GM19193 (cell line): Measurements from ENCODE around the gene DGKQ.
A peak's percentile ranks its signal among the peaks of the same experiment; 100 is the strongest.

Experiments
- POLR2A ChIP-seq: IDR thresholded peaks from 4 replicates; pipeline ENCODE4 v1.6.1; 2011; ENCODE audit not compliant: insufficient read depth, insufficient read length; ENCODE audit errors: extremely low read depth

The DGKQ gene

GRCh38 chr4:990746-991367, 17.5 kb upstream of the DGKQ start:
- no peak for TF ChIP-seq POLR2A

DNA sequence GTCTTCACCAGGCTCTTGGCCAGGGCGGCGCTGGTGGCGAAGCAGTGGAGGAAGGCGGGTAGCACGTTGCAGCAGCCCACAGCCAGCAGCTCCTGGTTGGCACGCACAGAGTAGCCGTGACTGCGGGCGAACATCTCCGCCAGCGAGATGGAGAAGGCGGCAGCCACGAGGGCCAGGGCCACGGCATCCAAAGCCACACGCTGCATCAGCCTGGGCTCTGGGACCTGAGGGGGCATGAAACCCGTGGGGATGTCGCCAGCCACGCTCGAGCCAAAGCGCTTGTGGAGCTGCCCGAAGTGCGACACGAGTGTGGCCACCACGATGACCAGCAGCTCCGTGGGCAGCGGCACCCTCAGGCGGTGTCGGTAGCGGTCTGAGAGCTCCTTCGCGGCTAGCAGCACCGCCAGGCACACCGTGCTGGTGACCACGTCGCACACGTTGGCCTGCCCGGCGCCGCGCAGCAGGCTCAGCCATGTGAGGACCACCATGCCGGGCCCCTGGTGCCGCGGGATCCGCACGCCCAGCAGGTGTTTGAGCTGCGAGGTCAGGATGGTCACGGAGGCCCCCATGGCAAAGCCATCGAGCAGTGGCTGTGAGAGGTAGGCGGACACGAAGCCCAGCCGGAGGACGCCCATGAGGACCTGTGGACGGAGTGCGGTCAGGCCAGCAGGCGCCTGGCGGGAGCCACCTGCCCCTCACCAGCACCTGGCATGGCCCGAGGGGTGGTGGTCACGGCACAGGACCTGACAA, 16.5 kb upstream of the DGKQ start:
- no peak for TF ChIP-seq POLR2A

DNA sequence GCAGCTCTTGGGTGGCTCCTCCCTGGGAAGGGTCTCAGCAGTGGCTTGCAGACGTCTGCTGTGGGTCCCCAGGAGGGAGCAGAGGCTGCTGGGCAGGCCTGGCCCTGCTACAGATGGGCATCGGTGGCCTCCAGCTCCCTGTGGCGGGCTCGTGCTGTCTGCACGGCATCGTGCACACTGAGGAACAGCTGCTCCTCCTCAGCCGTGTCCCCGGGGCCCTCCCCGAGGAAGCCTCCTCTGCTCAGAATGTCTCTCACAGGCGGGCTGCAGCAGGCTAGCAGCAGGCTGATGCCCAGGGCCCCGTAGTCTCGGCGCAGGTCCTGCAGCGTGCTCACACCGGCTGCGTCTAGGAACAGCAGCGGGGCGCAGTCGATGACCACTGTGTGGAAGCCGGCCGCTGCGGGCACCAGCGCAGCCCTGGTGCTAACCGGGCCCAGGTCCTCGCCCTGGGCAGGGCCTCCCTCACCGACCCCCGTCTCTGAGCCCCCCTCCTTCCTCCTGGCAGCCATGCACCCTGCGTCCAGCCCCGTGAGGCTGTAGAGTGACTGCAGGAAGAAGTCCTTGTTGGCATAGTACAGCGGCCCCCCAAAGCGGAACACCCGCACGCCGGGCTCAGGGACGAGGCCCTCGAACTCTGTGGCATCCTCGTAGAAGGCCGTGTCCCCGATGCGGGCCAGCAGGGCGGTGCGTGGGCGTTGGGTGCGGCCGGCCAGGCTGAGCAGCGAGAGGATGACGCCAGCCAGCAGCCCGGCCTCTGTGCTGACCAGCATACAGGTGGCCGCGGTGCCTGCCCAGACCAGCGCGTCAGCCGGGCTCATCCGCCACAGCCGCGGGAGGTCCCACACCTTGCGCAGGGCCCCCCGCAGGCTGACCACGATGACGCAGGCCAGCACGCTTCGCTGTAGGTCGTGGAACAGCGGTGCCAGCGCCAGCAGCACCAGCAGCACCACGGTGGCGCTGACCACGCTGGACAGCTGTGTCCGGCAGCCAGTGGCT, 15.7 kb upstream of the DGKQ start:
- no peak for TF ChIP-seq POLR2A

DNA sequence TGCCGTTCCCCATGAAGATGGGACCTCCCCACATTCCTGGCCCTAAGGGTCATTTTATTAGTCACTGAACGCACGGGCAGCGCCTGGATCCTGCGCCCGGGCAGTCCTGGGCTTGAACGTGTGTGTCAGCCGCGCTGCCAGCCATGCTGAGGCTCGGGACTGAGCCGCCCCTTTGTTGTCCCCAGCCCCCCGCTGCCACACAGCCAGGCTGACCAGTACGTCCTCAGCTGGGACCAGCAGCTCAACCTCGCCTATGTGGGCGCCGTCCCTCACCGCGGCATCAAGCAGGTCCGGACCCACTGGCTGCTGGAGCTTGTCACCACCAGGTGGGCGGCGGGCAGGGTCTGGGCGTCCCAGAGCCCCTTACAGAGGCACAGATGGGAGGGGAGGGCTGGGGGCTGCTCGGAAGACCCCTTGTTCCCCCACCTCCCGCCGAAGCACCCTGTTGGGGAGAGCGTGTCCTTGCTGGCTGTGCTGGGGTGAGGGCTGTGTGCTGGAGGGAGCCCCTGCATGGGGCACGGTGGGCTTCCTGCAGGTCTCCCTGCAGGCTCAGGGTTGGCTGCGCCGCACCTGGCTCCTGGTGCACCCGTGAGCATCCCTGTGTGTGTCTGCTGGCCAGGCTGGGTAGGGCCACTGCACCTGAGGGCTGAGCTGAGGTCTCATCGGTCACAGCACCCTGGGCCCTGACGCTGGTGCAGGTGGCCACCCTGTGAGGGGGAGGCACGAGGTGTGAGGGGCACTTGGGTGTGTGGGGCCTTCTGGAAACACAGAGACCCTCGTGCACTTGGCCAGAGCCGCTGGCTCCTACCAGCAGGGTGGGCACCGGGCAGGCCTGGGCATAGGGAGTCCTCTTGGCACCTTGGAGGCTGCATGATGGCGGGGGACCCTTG, 14.5 kb upstream of the DGKQ start:
- no peak for TF ChIP-seq POLR2A

DNA sequence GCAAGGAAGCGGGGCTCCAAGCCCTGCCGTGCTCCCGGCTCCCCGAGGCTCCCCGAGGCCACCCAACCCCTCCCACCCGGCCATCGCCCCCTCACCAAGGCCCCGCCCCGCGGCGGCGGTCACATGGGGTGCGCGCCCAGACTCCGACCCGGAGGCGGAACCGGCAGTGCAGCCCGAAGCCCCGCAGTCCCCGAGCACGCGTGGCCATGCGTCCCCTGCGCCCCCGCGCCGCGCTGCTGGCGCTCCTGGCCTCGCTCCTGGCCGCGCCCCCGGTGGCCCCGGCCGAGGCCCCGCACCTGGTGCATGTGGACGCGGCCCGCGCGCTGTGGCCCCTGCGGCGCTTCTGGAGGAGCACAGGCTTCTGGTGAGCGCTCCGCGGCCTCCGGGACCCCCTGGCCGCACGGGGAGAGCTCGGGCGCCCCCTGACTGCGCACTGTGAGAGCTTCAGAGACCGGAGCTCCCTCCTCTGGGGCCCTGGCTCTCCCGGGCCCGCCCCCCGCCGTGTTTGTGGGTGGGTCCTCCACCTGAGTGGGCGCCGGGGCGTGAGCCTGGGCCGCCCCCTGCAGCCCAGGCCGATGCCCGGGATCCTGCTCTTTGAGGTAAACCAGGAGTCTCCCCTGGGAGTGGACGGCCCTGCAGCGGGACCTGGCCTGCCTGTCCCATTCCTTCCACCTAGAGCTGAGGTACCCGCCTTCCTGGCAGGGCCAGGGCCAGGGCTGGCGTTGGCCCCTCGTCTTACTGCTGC, 13.7 kb upstream of the DGKQ start, which contains the start of gene IDUA:
TSS of gene IDUA (plus strand) at position 166 of the 745 bp plus-strand sequence. CDS start at position 207, 41 bp downstream.
- peak; percentile 37 for TF ChIP-seq POLR2A

GRCh38 chr4:986428-986878, 13.1 kb upstream of the DGKQ start:
- TF ChIP-seq POLR2A: no peak

DNA sequence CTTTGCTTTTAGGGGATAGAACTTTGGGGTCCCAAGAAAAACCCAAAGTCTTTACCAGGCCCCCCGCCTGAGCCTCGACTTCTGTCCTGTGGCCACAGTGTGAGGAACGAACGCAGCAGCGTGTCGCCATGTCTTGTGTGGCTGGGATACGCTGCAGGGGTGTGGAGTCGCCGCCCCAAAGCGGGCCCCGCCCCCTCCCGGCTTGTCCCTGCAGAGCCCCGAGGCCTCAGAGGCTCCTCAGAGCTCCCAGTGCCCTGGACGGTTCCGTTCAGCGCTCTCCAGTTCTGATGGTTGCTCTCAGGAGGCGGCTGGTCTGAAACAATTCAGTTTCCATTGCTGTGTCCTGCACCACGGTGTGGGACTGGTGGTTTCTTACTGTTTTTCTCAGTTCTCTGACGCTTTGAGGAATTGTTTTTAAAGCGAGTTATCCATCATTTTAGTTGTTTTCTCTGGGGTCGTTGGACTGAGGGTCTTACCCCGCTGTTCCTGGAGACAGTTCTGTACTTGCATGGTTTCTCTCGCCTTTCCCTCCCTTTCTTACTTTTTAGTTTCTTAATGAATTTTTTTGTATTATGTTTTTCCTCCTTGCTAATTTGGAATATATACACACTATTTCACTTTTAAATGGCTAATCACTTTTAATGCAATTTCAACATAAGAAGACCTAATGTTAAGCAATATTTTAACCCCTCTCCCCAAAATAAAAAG, 11.9 kb upstream of the DGKQ start:
- no peak for TF ChIP-seq POLR2A

DNA sequence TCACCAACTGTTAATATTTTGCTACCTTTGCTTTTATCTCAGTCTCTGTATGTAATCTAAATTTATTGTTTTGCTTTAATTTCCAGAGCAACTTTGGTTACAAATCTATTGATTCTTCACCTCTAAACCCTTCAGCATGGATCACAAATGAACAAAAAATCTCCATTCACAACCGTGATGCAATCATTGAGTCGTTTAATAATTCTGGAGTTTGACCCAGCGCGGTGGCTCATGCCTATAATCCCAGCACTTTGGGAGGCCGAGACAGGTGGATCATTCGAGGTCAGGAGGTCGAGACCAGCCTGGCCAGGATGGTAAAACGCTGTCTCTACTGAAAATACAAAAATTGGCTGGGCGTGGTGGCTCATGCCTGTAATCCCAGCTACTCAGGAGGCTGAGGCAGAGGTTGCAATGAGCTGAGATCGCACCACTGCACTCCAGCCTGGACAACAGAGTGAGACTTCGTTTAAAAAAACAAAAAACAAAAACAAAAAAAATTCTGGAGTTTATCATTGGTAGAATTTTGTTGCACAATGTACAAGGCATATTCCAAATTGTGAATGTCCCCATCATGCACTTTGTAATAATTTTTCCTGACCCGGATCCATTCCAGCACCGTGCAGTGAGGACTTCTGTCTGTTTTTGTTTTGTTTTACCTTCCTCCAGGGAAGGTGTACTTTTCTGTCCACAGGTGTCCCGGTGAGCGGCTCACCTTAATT, 11.1 kb upstream of the DGKQ start:
- TF ChIP-seq POLR2A: no peak

- TF ChIP-seq POLR2A: no peak
These were observed 9.4 kb upstream of the DGKQ start for GRCh38 chr4:982814-983213.

DNA sequence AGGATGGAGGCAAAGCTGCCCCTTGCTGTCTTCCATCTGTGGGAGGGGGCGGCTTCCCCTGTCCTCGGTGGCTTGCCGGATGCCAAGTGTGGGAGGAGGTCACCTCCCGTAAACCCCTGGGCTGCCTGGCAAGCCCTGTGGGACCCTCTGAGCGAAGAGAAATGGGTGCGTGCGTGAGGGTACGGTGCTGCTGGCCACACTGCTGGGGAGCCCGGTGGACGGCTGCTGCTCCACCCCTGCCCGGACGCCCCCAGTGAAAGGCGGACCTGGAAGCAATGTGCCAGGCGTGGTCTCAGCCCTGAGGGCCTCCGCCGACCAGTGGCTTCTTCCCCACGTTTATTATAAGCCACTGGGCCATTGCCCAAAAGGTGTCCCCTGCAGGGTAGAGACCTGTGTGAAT, 8.9 kb upstream of the DGKQ start:
- no peak for TF ChIP-seq POLR2A

DNA sequence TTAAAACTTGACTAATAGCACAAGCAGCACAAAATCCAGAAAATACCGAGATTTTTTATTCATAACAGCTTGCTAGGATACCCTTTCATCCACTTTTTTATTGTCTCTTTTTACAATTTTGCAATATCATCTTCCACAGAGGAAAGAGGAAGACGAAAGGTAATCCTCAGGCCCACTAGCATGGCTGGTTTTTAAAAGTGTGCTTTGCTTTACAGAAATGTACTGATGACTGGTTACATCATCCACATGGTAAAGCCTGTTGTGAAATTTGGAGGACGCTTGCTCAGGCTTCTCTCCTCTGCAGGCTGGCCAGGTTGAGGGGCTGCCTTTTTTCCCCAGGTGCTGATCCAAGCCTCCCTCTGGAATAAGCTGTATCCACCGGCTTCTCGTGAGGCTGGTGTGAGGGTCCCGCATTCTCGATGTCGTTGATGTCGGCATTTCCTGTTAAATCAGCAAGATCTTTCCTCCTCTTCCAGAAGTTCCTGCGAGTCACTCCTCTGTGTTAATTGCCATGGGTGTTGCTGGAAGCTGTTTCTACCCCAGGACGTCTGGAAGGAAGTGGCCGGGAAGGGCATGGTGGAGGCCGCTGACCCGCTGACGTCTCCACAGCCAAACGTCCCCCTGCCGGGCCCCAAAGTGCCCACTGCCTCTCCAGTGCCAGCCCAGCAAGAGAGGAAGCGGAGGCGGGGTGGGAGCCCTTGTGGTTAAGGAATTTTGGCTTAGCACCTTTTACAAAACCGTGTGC, 5.8 kb upstream of the DGKQ start:
- no peak for TF ChIP-seq POLR2A

DNA sequence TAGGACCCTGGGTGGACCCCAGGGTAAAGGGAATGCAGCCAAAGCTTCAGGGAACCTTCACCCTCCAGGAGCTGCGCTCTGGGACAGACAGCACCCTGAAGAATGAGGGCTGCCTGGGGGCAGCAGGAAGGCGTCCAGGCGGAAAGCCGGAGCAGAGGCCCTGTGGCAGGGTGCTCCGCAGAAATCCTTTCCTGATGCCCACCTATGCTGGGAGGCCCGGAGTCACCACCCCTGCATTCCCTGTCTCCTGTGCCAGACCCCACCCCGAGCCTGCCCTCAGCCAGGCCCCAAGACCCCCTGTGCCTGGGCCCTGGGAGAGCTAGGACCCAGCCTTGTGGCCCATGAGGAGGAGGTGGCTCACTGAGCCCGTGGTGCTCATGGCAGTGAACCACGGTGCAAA, 1.3 kb upstream of the DGKQ start:
- no peak for TF ChIP-seq POLR2A
